UCSD-AML1 (cell line): ENCODE results near the gene ZNF611.
"Not testable (repeated sequence)": the region's sequence is repeated elsewhere in the genome, so short reads cannot be mapped to it uniquely, and the experiment has no call there.

Experiments used
- DNase-seq: peaks from one replicate; lab custom pipeline; 2025; ENCODE audit not compliant: unreplicated experiment; lab: John Stamatoyannopoulos, UW

Gene ZNF611

GRCh38 chr19:52687684-52688083, 47.2 kb downstream of the ZNF611 start:
- DNase-seq = no peak

GRCh38 chr19:52685811-52686210, 49.0 kb downstream of the ZNF611 start:
- DNase-seq = no peak

- not testable (repeated sequence) for DNase-seq
These were observed 53.6 kb downstream of the ZNF611 start for GRCh38 chr19:52681216-52681615.

- no peak for DNase-seq
These were observed 55.2 kb downstream of the ZNF611 start for GRCh38 chr19:52679598-52679997.

GRCh38 chr19:52675239-52675638, 59.6 kb downstream of the ZNF611 start:
- DNase-seq = not testable (repeated sequence)

GRCh38 chr19:52673014-52673413, 61.8 kb downstream of the ZNF611 start:
- DNase-seq = no peak

GRCh38 chr19:52670046-52670445, 64.8 kb downstream of the ZNF611 start:
- no peak for DNase-seq

- no peak for DNase-seq
These were observed 65.3 kb downstream of the ZNF611 start for GRCh38 chr19:52669586-52669985.

- DNase-seq = no peak
These were observed 66.9 kb downstream of the ZNF611 start for GRCh38 chr19:52667972-52668371.

- no peak for DNase-seq
These were observed 68.3 kb downstream of the ZNF611 start for GRCh38 chr19:52666506-52666905.

GRCh38 chr19:52665529-52665928, 69.3 kb downstream of the ZNF611 start:
- no peak for DNase-seq

GRCh38 chr19:52665027-52665426, 69.8 kb downstream of the ZNF611 start:
- no peak for DNase-seq

GRCh38 chr19:52664461-52664860, 70.4 kb downstream of the ZNF611 start:
- no peak for DNase-seq

- no peak for DNase-seq
These were observed 72.2 kb downstream of the ZNF611 start for GRCh38 chr19:52662631-52663030.

GRCh38 chr19:52660981-52661380, 73.9 kb downstream of the ZNF611 start:
- no peak for DNase-seq

- no peak for DNase-seq
These were observed 75.8 kb downstream of the ZNF611 start for GRCh38 chr19:52659013-52659412.

- no peak for DNase-seq
These were observed 76.2 kb downstream of the ZNF611 start for GRCh38 chr19:52658595-52658994.

- no peak for DNase-seq
These were observed 81.7 kb downstream of the ZNF611 start for GRCh38 chr19:52653161-52653560.
